ENCODE data around the gene NUDT13. TPM values are rescaled to one million over a fixed set of nuclear protein-coding genes. Genes with fewer than 3 reads are reported as not detected.
"Not testable (repeated sequence)": the region's sequence is repeated elsewhere in the genome, so short reads cannot be mapped to it uniquely, and the experiment has no call there.

The NUDT13 gene
- total RNA-seq, 1 donor from 2014 or later: 3.3 TPM

- DNase-seq: no peak
- H3K9me3 Mint-ChIP-seq (ENCODE audit: unreplicated experiment): no peaks in the 10 kb centered on the region
- TF ChIP-seq CTCF (IDR thresholded peaks at IDR 0.05; ENCODE audit: partially characterized antibody, unreplicated experiment): no peak
- H3K36me3 Mint-ChIP-seq (ENCODE audit: unreplicated experiment): peaks cover 6% of the 10 kb centered on the region
- H3K4me1 Mint-ChIP-seq (ENCODE audit: low read depth, unreplicated experiment): no peaks in the 10 kb centered on the region
- H3K4me3 Mint-ChIP-seq (ENCODE audit: unreplicated experiment): no peak overlapping the region
- no peak overlapping the region for H3K27ac Mint-ChIP-seq (ENCODE audit: unreplicated experiment)
- H3K27me3 Mint-ChIP-seq (ENCODE audit: unreplicated experiment): no peaks in the 10 kb centered on the region
Measured at GRCh38 chr10:73106301-73106700, 4.0 kb upstream of the NUDT13 start.

- H3K4me1 Mint-ChIP-seq (ENCODE audit: low read depth, unreplicated experiment); H3K9me3 Mint-ChIP-seq (ENCODE audit: unreplicated experiment); H3K36me3 Mint-ChIP-seq (ENCODE audit: unreplicated experiment); H3K27me3 Mint-ChIP-seq (ENCODE audit: unreplicated experiment); H3K4me3 Mint-ChIP-seq (ENCODE audit: unreplicated experiment); H3K27ac Mint-ChIP-seq (ENCODE audit: unreplicated experiment); DNase-seq: not testable (repeated sequence)
Measured at GRCh38 chr10:73109248-73109652, 1.0 kb upstream of the NUDT13 start.

- not testable (repeated sequence) for DNase-seq; H3K9me3 Mint-ChIP-seq (ENCODE audit: unreplicated experiment); H3K4me3 Mint-ChIP-seq (ENCODE audit: unreplicated experiment); H3K27ac Mint-ChIP-seq (ENCODE audit: unreplicated experiment); H3K36me3 Mint-ChIP-seq (ENCODE audit: unreplicated experiment); H3K27me3 Mint-ChIP-seq (ENCODE audit: unreplicated experiment); H3K4me1 Mint-ChIP-seq (ENCODE audit: low read depth, unreplicated experiment)
Measured at GRCh38 chr10:73112032-73112431, 1.8 kb downstream of the NUDT13 start.

GRCh38 chr10:73113551-73113950, 3.3 kb downstream of the NUDT13 start:
- Mint-ChIP-seq H3K36me3 (ENCODE audit: unreplicated experiment) (peaks cover 2% of the 10 kb centered on the region), H3K4me3 (ENCODE audit: unreplicated experiment) (no peak overlapping the region), H3K27ac (ENCODE audit: unreplicated experiment) (no peak overlapping the region), H3K27me3 (ENCODE audit: unreplicated experiment) (no peaks in the 10 kb centered on the region), H3K9me3 (ENCODE audit: unreplicated experiment) (no peaks in the 10 kb centered on the region), H3K4me1 (ENCODE audit: low read depth, unreplicated experiment) (no peaks in the 10 kb centered on the region)
- no peak for DNase-seq
- no peak for TF ChIP-seq CTCF (IDR thresholded peaks at IDR 0.05; ENCODE audit: partially characterized antibody, unreplicated experiment)

GRCh38 chr10:73116017-73116416, 5.8 kb downstream of the NUDT13 start:
- DNase-seq: no peak
- Mint-ChIP-seq H3K4me1 (ENCODE audit: low read depth, unreplicated experiment) (no peaks in the 10 kb centered on the region), H3K27ac (ENCODE audit: unreplicated experiment) (no peak overlapping the region), H3K9me3 (ENCODE audit: unreplicated experiment) (no peaks in the 10 kb centered on the region), H3K36me3 (ENCODE audit: unreplicated experiment) (no peaks in the 10 kb centered on the region), H3K4me3 (ENCODE audit: unreplicated experiment) (no peak overlapping the region), H3K27me3 (ENCODE audit: unreplicated experiment) (no peaks in the 10 kb centered on the region)
- no peak for TF ChIP-seq CTCF (IDR thresholded peaks at IDR 0.05; ENCODE audit: partially characterized antibody, unreplicated experiment)

GRCh38 chr10:73117976-73118743, 7.9 kb downstream of the NUDT13 start:
- TF ChIP-seq CTCF (IDR thresholded peaks at IDR 0.05; ENCODE audit: partially characterized antibody, unreplicated experiment): no peak
- no peaks in the 10 kb centered on the region for H3K36me3 Mint-ChIP-seq (ENCODE audit: unreplicated experiment)
- DNase-seq: no peak
- H3K4me1 Mint-ChIP-seq (ENCODE audit: low read depth, unreplicated experiment): no peaks in the 10 kb centered on the region
- H3K9me3 Mint-ChIP-seq (ENCODE audit: unreplicated experiment): no peaks in the 10 kb centered on the region
- no peak overlapping the region for H3K27ac Mint-ChIP-seq (ENCODE audit: unreplicated experiment)
- H3K4me3 Mint-ChIP-seq (ENCODE audit: unreplicated experiment): no peak overlapping the region
- no peaks in the 10 kb centered on the region for H3K27me3 Mint-ChIP-seq (ENCODE audit: unreplicated experiment)
